ENCODE measurements around the gene ANKRD65. TPM values are rescaled to one million over a fixed set of nuclear protein-coding genes. Genes with fewer than 3 reads are reported as not detected.

The ANKRD65 gene
- total RNA-seq, 2 experiments from 2014 or later: not detected

- DNase-seq: no peak
- Mint-ChIP-seq H3K9me3 (no peaks in the 10 kb centered on the region), H3K4me3 (peak overlapping the region; percentile 53), H3K4me1 (ENCODE audit: low read depth) (peaks cover 14% of the 10 kb centered on the region), H3K27ac (no peak overlapping the region), H3K36me3 (ENCODE audit: low read depth) (no peaks in the 10 kb centered on the region), H3K27me3 (peaks cover 21% of the 10 kb centered on the region)
- no peak for TF ChIP-seq CTCF (IDR thresholded peaks at IDR 0.05)
- ChIA-PET POLR2A (no interaction called here), CTCF (interaction anchor here (1.1 to 1.3 kb wide), 2 partner anchors 20 to 29 kb away, joined by 3 read pairs; partner anchors contain the start of gene MRPL20)
- ATAC-seq: no peak
- intact Hi-C loops (cut with micrococcal nuclease): no loop called here
These were observed 15.0 kb upstream of the ANKRD65 start for GRCh38 chr1:1435911-1436629.

GRCh38 chr1:1435106-1435903 lies 14.2 kb upstream of the ANKRD65 start, which contains the start of gene VWA1:
Gene VWA1 (plus strand): TSS chr1:1435690. CDS start chr1:1435749, 59 bp downstream.
- DNase-seq (peak; percentile 71), ATAC-seq (peak; percentile 68)
- H3K27ac Mint-ChIP-seq: no peak within 1 kb of the TSS
- POLR2A ChIA-PET: interaction anchor here (2.8 kb wide), 1 partner anchor 35 kb away, joined by 8 read pairs; the partner anchor contains the start of gene CCNL2
- CTCF ChIA-PET: no interaction called here
- H3K36me3 Mint-ChIP-seq (ENCODE audit: low read depth): no peaks in the 10 kb centered on the region
- no peaks in the 10 kb centered on the region for H3K9me3 Mint-ChIP-seq
- no peak for TF ChIP-seq CTCF (IDR thresholded peaks at IDR 0.05)
- peaks cover 21% of the 10 kb centered on the region for H3K27me3 Mint-ChIP-seq
- intact Hi-C loops (cut with micrococcal nuclease): no loop called here
- H3K4me3 Mint-ChIP-seq: peak within 1 kb of the TSS; percentile 57
- H3K4me1 Mint-ChIP-seq (ENCODE audit: low read depth): peaks cover 10% of the 10 kb centered on the region

- DNase-seq (no peak), ATAC-seq (no peak)
- intact Hi-C loops (cut with micrococcal nuclease): no loop called here
- Mint-ChIP-seq H3K27me3 (peaks cover 24% of the 10 kb centered on the region), H3K4me1 (ENCODE audit: low read depth) (peaks cover 10% of the 10 kb centered on the region), H3K9me3 (no peaks in the 10 kb centered on the region), H3K36me3 (ENCODE audit: low read depth) (no peaks in the 10 kb centered on the region), H3K27ac (no peak overlapping the region), H3K4me3 (peak overlapping the region; percentile 57)
- POLR2A ChIA-PET: interaction anchor here (1.5 to 2.8 kb wide), 2 partner anchors 27 to 35 kb away, joined by 7 to 8 read pairs; partner anchors contain the start of genes CCNL2 and MRPL20
- TF ChIP-seq CTCF (IDR thresholded peaks at IDR 0.05): no peak
- CTCF ChIA-PET: no interaction called here
These were observed 13.7 kb upstream of the ANKRD65 start for GRCh38 chr1:1434824-1435105.

- DNase-seq: peak; percentile 50
- TF ChIP-seq CTCF (IDR thresholded peaks at IDR 0.05): no peak
- intact Hi-C loops (cut with micrococcal nuclease): no loop called here
- Mint-ChIP-seq H3K4me3 (no peak overlapping the region), H3K27ac (no peak overlapping the region), H3K36me3 (ENCODE audit: low read depth) (no peaks in the 10 kb centered on the region), H3K9me3 (no peaks in the 10 kb centered on the region), H3K27me3 (peaks cover 27% of the 10 kb centered on the region), H3K4me1 (ENCODE audit: low read depth) (peaks cover 10% of the 10 kb centered on the region)
- POLR2A ChIA-PET: interaction anchor here (0.9 to 2.8 kb wide), 3 partner anchors 27 to 34 kb away, joined by 3 to 8 read pairs (median 7); partner anchors contain the start of genes CCNL2 and MRPL20
- CTCF ChIA-PET: interaction anchor here (1.0 kb wide), 1 partner anchor 34 kb away, joined by 3 read pairs; no protein-coding TSS in a partner anchor
- peak; percentile 18 for ATAC-seq
These were observed 13.2 kb upstream of the ANKRD65 start for GRCh38 chr1:1434131-1434823.
